Trophoblast cell (in vitro differentiated cells and primary cell): ENCODE results near the gene CFAP100.

ENCODE experiments used
- DNase-seq, 2 donors: peaks; one replicate each; pipeline ENCODE4 v3.0.0-alpha.2; 2016
- H2AFZ ChIP-seq: 2 replicates; pipeline ENCODE4 v1.6.1; 2013; ENCODE audit warnings: low read length, moderate library complexity, mild to moderate bottlenecking; ENCODE audit not compliant: insufficient read depth, poor library complexity
- H2AK5ac ChIP-seq: 2 replicates; pipeline ENCODE4 v1.6.1; 2013; ENCODE audit warnings: mild to moderate bottlenecking, low read length
- H2BK120ac ChIP-seq: 2 replicates; pipeline ENCODE4 v1.6.1; 2013; ENCODE audit warnings: low read length, mild to moderate bottlenecking, moderate library complexity; ENCODE audit not compliant: insufficient read depth, poor library complexity
- H2BK12ac ChIP-seq: 2 replicates; pipeline ENCODE4 v1.6.1; 2013; ENCODE audit warnings: mild to moderate bottlenecking, low read length, moderate library complexity
- H2BK5ac ChIP-seq: 2 replicates; pipeline ENCODE4 v1.6.1; 2013; ENCODE audit warnings: low read length, low read depth, moderate library complexity, mild to moderate bottlenecking; ENCODE audit not compliant: poor library complexity
- H3K14ac ChIP-seq: 2 replicates; pipeline ENCODE4 v1.6.1; 2013; ENCODE audit warnings: mild to moderate bottlenecking, low read length
- H3K18ac ChIP-seq: 2 replicates; pipeline ENCODE4 v1.6.1; 2013; ENCODE audit warnings: mild to moderate bottlenecking, low read length
- H3K23ac ChIP-seq: 2 replicates; pipeline ENCODE4 v1.6.1; 2013; ENCODE audit warnings: low read length
- H3K27ac ChIP-seq: 2 replicates; pipeline ENCODE4 v1.5.1; 2013; ENCODE audit warnings: low read depth, mild to moderate bottlenecking, inconsistent platforms, low read length, moderate library complexity
- H3K27me3 ChIP-seq: 2 replicates; pipeline ENCODE4 v1.6.1; 2013; ENCODE audit warnings: inconsistent platforms, mild to moderate bottlenecking, low read length, moderate library complexity; ENCODE audit not compliant: insufficient read depth
- H3K36me3 ChIP-seq, 2 experiments: 1 replicate in 1 of 2; 2 replicates in 1 of 2; pipeline ENCODE4 v1.6.1; 2013; ENCODE audit warnings: low read length in 2 of 2, mild to moderate bottlenecking in 2 of 2, moderate library complexity in 1 of 2; ENCODE audit not compliant: insufficient read depth in 2 of 2, control insufficient read depth in 1 of 2
- H3K4ac ChIP-seq: 2 replicates; pipeline ENCODE4 v1.6.1; 2013; ENCODE audit warnings: low read depth, mild to moderate bottlenecking, low read length, moderate library complexity
- H3K4me1 ChIP-seq, 2 experiments: 1 replicate in 1 of 2; 2 replicates in 1 of 2; pipeline ENCODE4 v1.6.1; 2013; ENCODE audit warnings: low read length in 2 of 2, mild to moderate bottlenecking in 2 of 2, moderate library complexity in 1 of 2; ENCODE audit not compliant: insufficient read depth in 2 of 2, control insufficient read depth in 1 of 2
- H3K4me2 ChIP-seq: 2 replicates; pipeline ENCODE4 v1.6.1; 2013; ENCODE audit warnings: inconsistent platforms, mild to moderate bottlenecking, low read length, moderate library complexity
- H3K4me3 ChIP-seq: 2 replicates; pipeline ENCODE4 v1.5.1; 2013; ENCODE audit warnings: mild to moderate bottlenecking, low read depth, low read length, inconsistent platforms
- H3K79me1 ChIP-seq: one replicate; pipeline ENCODE4 v1.6.1; 2013; ENCODE audit warnings: low read length
- H3K79me2 ChIP-seq: 2 replicates; pipeline ENCODE4 v1.6.1; 2013; ENCODE audit warnings: low read length, mild to moderate bottlenecking; ENCODE audit not compliant: control insufficient read depth, insufficient read depth, poor library complexity
- H3K9ac ChIP-seq: 2 replicates; pipeline ENCODE4 v1.6.1; 2013; ENCODE audit warnings: mild to moderate bottlenecking, low read length
- H3K9me3 ChIP-seq: 2 replicates; pipeline ENCODE4 v1.6.1; 2013; ENCODE audit warnings: low read depth, mild to moderate bottlenecking, control low read depth, inconsistent platforms, low read length; ENCODE audit not compliant: insufficient read depth
- H4K12ac ChIP-seq: 2 replicates; pipeline ENCODE4 v1.6.1; 2013; ENCODE audit warnings: low read depth, mild to moderate bottlenecking, low read length, moderate library complexity
- H4K8ac ChIP-seq: 2 replicates; pipeline ENCODE4 v1.6.1; 2013; ENCODE audit warnings: low read depth, mild to moderate bottlenecking, low read length, moderate library complexity
- H4K91ac ChIP-seq: one replicate; pipeline ENCODE4 v1.6.1; 2013; ENCODE audit warnings: low read depth, mild to moderate bottlenecking, low read length, moderate library complexity
- WGBS: extraction: QIAGEN DNeasy Blood & Tissue Kit; methylation state at CpG from one replicate; pipeline ENCODE4 v1.1.7; 2013; ENCODE audit warnings: missing lambda C conversion rate; ENCODE audit not compliant: insufficient read length, insufficient coverage; ENCODE audit errors: extremely low coverage; 5-methylcytosine and 5-hydroxymethylcytosine counted together

Gene CFAP100

DNA sequence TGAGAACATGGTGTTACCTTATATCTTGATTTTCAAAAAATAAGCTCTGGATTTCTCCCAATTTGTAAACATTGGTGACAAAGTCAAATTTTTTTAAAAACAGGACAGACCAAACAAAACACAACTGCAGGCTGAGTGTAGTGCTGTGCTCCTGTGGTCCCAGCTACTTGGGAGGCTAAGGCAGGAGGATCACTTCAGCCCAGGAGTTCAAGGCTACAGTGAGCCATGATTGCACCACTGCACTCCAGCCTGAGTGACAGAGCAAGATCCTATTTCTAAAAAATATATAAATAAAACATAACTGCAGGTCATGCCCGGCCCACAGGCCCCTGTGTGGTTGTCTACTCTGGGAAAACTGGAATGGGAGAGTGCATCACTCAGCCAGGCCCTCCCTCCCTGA, 84.9 kb downstream of the CFAP100 start:
- no peak overlapping the region for H3K23ac ChIP-seq
- no peak overlapping the region for H3K27ac ChIP-seq
- no peak overlapping the region for H3K14ac ChIP-seq
- H3K4me2 ChIP-seq: no peak overlapping the region
- H3K18ac ChIP-seq: no peak overlapping the region
- no peak overlapping the region for H3K4me3 ChIP-seq
- peaks cover 13% of the 10 kb centered on the region for H3K79me1 ChIP-seq
- H3K9ac ChIP-seq: no peak overlapping the region
- H3K36me3 ChIP-seq: no peaks in the 10 kb centered on the region
- no peak overlapping the region for H4K91ac ChIP-seq
- no peak overlapping the region for H2BK120ac ChIP-seq
- no peak for DNase-seq
- no peak overlapping the region for H3K4ac ChIP-seq
- H3K4me1 ChIP-seq: peaks cover 7 to 9% of the 10 kb centered on the region in 2 experiments
- H4K8ac ChIP-seq: no peak overlapping the region
- H2BK12ac ChIP-seq: no peak overlapping the region
- no CpG with 5 or more reads among the region's 1 CpG for WGBS
- H3K9me3 ChIP-seq: no peaks in the 10 kb centered on the region
- H4K12ac ChIP-seq: no peak overlapping the region
- no peak overlapping the region for H2BK5ac ChIP-seq
- no peak overlapping the region for H2AFZ ChIP-seq
- H3K27me3 ChIP-seq: no peaks in the 10 kb centered on the region
- H3K79me2 ChIP-seq: peaks cover 10% of the 10 kb centered on the region
- H2AK5ac ChIP-seq: no peak overlapping the region

DNA sequence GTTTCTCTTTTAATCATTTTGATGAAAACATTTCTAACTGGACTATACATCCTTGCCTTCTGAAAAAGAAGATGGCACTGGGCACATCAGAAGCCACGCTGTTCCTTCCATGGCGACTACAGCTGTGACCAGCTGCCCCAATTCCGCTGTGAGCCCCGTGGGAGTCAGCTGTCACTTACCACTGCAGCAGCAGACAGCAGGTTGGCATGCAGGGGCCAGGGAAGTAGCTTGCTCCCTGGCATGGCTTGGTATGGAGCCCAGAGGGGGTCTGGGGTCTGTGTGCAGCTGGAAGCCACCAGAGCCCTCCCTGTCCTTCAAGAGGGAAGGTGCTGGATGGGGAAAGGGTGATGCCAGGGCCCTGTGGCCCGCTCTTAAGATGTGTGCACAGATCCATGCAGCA, 85.5 kb downstream of the CFAP100 start:
- no peak overlapping the region for H2BK12ac ChIP-seq
- no peaks in the 10 kb centered on the region for H3K27me3 ChIP-seq
- no peak overlapping the region for H4K8ac ChIP-seq
- no peak overlapping the region for H3K9ac ChIP-seq
- no peak overlapping the region for H2AK5ac ChIP-seq
- H3K4ac ChIP-seq: no peak overlapping the region
- H3K79me2 ChIP-seq: peaks cover 5% of the 10 kb centered on the region
- no peak for DNase-seq
- no peak overlapping the region for H3K23ac ChIP-seq
- H3K27ac ChIP-seq: no peak overlapping the region
- no peaks in the 10 kb centered on the region for H3K36me3 ChIP-seq
- no peak overlapping the region for H3K4me3 ChIP-seq
- H3K4me2 ChIP-seq: no peak overlapping the region
- no peak overlapping the region for H3K18ac ChIP-seq
- no peak overlapping the region for H2AFZ ChIP-seq
- no peak overlapping the region for H3K14ac ChIP-seq
- no peak overlapping the region for H4K91ac ChIP-seq
- H4K12ac ChIP-seq: no peak overlapping the region
- H2BK5ac ChIP-seq: no peak overlapping the region
- H3K9me3 ChIP-seq: no peaks in the 10 kb centered on the region
- peaks cover 5% of the 10 kb centered on the region in 2 experiments for H3K4me1 ChIP-seq
- no CpG with 5 or more reads among the region's 5 CpGs for WGBS
- peaks cover 11% of the 10 kb centered on the region for H3K79me1 ChIP-seq
- no peak overlapping the region for H2BK120ac ChIP-seq

DNA sequence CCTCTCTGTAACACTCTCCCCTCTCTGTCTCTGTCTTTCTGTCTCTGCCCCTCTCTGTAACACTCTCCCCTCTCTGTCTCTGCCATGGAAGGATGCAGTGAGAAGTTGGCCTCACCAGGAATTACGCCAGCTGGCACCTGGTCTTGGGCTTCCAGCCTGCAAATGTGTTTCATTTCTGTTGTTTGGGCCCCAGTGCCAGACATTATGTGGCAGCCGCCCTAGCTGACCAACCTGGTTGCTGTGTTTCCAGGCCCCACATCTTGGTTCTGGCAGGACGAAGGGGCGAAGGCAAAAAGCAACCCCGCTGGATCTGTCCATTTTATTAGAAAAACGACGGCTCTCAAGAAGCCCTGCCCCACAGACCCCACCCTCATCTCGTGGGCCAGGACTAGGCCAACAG, 86.2 kb downstream of the CFAP100 start:
- Histone ChIP-seq H3K36me3 (no peaks in the 10 kb centered on the region), H3K4me3 (no peak overlapping the region), H4K12ac (no peak overlapping the region), H3K9me3 (no peaks in the 10 kb centered on the region), H4K8ac (no peak overlapping the region), H2BK120ac (no peak overlapping the region), H3K9ac (no peak overlapping the region), H3K14ac (no peak overlapping the region), H3K18ac (no peak overlapping the region), H3K79me2 (peaks cover 5% of the 10 kb centered on the region), H2BK5ac (no peak overlapping the region), H3K4ac (no peak overlapping the region), H3K27me3 (no peaks in the 10 kb centered on the region), H2BK12ac (no peak overlapping the region), H2AK5ac (no peak overlapping the region), H4K91ac (no peak overlapping the region), H2AFZ (no peak overlapping the region), H3K4me1 (peaks cover 5% of the 10 kb centered on the region in 2 experiments), H3K23ac (no peak overlapping the region), H3K79me1 (peaks cover 7% of the 10 kb centered on the region), H3K4me2 (no peak overlapping the region), H3K27ac (no peak overlapping the region)
- WGBS: no CpG with 5 or more reads among the region's 8 CpGs
- no peak for DNase-seq

- Histone ChIP-seq H3K36me3 (no peaks in the 10 kb centered on the region), H2AK5ac (no peak overlapping the region), H2AFZ (no peak overlapping the region), H3K23ac (no peak overlapping the region), H2BK12ac (no peak overlapping the region), H4K12ac (no peak overlapping the region), H2BK120ac (no peak overlapping the region), H3K27me3 (no peaks in the 10 kb centered on the region), H3K79me1 (no peaks in the 10 kb centered on the region), H3K4me2 (no peak overlapping the region), H3K4me3 (no peak overlapping the region), H3K79me2 (no peaks in the 10 kb centered on the region), H4K8ac (no peak overlapping the region), H2BK5ac (no peak overlapping the region), H4K91ac (no peak overlapping the region), H3K18ac (no peak overlapping the region), H3K9me3 (no peaks in the 10 kb centered on the region), H3K9ac (no peak overlapping the region), H3K4ac (no peak overlapping the region), H3K4me1 (peaks cover 0 to 2% of the 10 kb centered on the region in 2 experiments), H3K27ac (no peak overlapping the region), H3K14ac (no peak overlapping the region)
- DNase-seq: no peak
- no CpG with 5 or more reads among the region's 16 CpGs for WGBS
These were observed 87.2 kb downstream of the CFAP100 start for GRCh38 chr3:126481808-126482502.
